DND-41 (cell line): ENCODE results near the gene CTRB1.

ENCODE experiments used
- EZH2 ChIP-seq: IDR thresholded peaks from 3 replicates; pipeline ENCODE4 v1.6.1; 2012; ENCODE audit warnings: borderline replicate concordance, low read depth, mild to moderate bottlenecking, moderate library complexity, low read length, inconsistent platforms; ENCODE audit not compliant: severe bottlenecking
- TF ChIP-seq, protein P1 (sequence below): IDR thresholded peaks from 2 replicates; pipeline ENCODE4 v1.5.1; 2012; ENCODE audit warnings: borderline replicate concordance, low read length, moderate library complexity, mild to moderate bottlenecking; ENCODE audit not compliant: poor library complexity, severe bottlenecking; ENCODE audit errors: extremely low read depth

DNA sequence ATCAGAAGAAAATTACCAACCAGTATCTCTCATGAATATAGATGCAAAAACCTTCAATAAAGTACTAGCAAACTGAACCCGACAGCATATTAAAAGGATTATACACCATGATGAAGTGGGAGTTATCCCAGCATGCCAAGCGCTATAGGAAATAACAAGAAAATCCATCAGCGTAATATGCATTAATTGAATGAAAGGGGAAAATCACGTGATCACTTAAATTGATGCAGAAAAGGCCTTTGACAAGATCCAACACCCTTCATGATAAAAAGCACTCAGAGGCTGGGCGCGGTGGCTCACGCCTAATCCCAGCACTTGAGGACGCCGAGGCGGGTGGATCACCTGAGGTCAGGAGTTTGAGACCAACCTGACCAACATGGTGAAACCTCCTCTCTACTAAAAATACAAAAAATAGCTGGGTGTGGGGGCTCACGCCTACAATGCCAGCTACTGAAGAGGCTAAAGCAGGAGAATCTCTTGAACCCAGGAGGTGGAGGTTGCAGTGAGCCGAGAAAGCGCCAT, 16.7 kb upstream of the CTRB1 start:
- TF ChIP-seq, protein P1, sequence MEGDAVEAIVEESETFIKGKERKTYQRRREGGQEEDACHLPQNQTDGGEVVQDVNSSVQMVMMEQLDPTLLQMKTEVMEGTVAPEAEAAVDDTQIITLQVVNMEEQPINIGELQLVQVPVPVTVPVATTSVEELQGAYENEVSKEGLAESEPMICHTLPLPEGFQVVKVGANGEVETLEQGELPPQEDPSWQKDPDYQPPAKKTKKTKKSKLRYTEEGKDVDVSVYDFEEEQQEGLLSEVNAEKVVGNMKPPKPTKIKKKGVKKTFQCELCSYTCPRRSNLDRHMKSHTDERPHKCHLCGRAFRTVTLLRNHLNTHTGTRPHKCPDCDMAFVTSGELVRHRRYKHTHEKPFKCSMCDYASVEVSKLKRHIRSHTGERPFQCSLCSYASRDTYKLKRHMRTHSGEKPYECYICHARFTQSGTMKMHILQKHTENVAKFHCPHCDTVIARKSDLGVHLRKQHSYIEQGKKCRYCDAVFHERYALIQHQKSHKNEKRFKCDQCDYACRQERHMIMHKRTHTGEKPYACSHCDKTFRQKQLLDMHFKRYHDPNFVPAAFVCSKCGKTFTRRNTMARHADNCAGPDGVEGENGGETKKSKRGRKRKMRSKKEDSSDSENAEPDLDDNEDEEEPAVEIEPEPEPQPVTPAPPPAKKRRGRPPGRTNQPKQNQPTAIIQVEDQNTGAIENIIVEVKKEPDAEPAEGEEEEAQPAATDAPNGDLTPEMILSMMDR: no peak
- TF ChIP-seq EZH2: no peak
